Measurements from ENCODE around the gene SIGLEC5. TPM values are rescaled to one million over a fixed set of nuclear protein-coding genes. Genes with fewer than 3 reads are reported as not detected.

Gene SIGLEC5
- total and polyA plus RNA-seq, 2 of the 13 experiments (the other 11 are each of a cell fraction or from before 2014, with no cell fraction given): not detected

- no peak for TF ChIP-seq ZBTB8A (CRISPR knock-in tag; IDR thresholded peaks at IDR 0.05; ENCODE audit: borderline replicate concordance, low read depth)
Observed at GRCh38 chr19:51567583-51567982, 62.6 kb downstream of the SIGLEC5 start (continued).

GRCh38 chr19:51566489-51567100, 63.6 kb downstream of the SIGLEC5 start:
- Histone ChIP-seq H4K20me1 (ENCODE audit: insufficient read depth, low read length) (no peaks in the 10 kb centered on the region), H3K27ac (ENCODE audit: extremely low read length, insufficient read depth, low read length) (no peak overlapping the region), H3K4me3 (replicated peaks in 1 of 3; ENCODE audit: insufficient read depth in 1 of 3, low read depth in 2 of 3, low read length in 3 of 3) (no peak overlapping the region), H3K79me2 (ENCODE audit: insufficient read depth, low read length) (no peaks in the 10 kb centered on the region), H3K4me2 (ENCODE audit: low read depth, low read length) (no peak overlapping the region), H3K36me3 (replicated peaks in 1 of 2; ENCODE audit: control insufficient read depth in 1 of 2, insufficient read depth in 2 of 2, low read length in 2 of 2) (no peaks in the 10 kb centered on the region), H2AFZ (ENCODE audit: low read length) (no peak overlapping the region), H3K4me1 (ENCODE audit: insufficient read depth, low read length) (peaks cover under 1% of the 10 kb centered on the region; the same call in 1 of the 2 replicates), H3K9me3 (ENCODE audit: low read length) (no peaks in the 10 kb centered on the region), H3K9ac (ENCODE audit: insufficient read depth, low read depth, low read length) (no peak overlapping the region), H3K27me3 (ENCODE audit: control insufficient read depth in 1 of 2, insufficient read depth in 2 of 2, low read length in 2 of 2) (peaks cover 1 to 4% of the 10 kb centered on the region in 2 experiments; a peak in 2 of 5 replicates)
- no TSS peak for BruUV-seq (replicated peaks)
- CTCF ChIA-PET (ENCODE audit: low intra/inter-chr PET ratio, low total read pairs): no interaction called here
- POLR2A ChIA-PET: no interaction called here
- in situ Hi-C loops (cut with HindIII; ENCODE audit: extremely low pct_ligation_motif_present, low pct_unique_long_range_greater_than_20kb): no loop called here
- FAIRE-seq (no peak), ATAC-seq (no peak), DNase-seq (ENCODE audit: low spot score) (no peak)
- intact Hi-C loops (cut with micrococcal nuclease; ENCODE audit: unreplicated experiment): no loop called here
- 1% methylated on average over 8 of the region's 8 CpGs for WGBS (ENCODE audit: low lambda C conversion rate)
- TF ChIP-seq ZNF205 (CRISPR knock-in tag; IDR thresholded peaks at IDR 0.05): no peak
- TF ChIP-seq HOXA3 (CRISPR knock-in tag; IDR thresholded peaks at IDR 0.05): no peak
- TF ChIP-seq TOPORS (CRISPR knock-in tag; IDR thresholded peaks at IDR 0.05): no peak
- TF ChIP-seq JUNB (CRISPR knock-in tag; IDR thresholded peaks at IDR 0.05; ENCODE audit: borderline replicate concordance): no peak
- no peak for TF ChIP-seq ARID4A (CRISPR knock-in tag; IDR thresholded peaks at IDR 0.05; ENCODE audit: borderline replicate concordance)
- TF ChIP-seq HOMEZ (CRISPR knock-in tag; IDR thresholded peaks at IDR 0.05; ENCODE audit: low read depth): no peak
- TF ChIP-seq ATM (IDR thresholded peaks at IDR 0.05; ENCODE audit: borderline replicate concordance): no peak
- TF ChIP-seq IKZF1 (IDR thresholded peaks at IDR 0.05): no peak
- TF ChIP-seq MAFK (conservative IDR thresholded peaks at IDR 0.05 in 1 of 2, IDR thresholded peaks at IDR 0.05 in 1 of 2; ENCODE audit: low read length in 2 of 2): no peak
- TF ChIP-seq ZHX1 (CRISPR knock-in tag; IDR thresholded peaks at IDR 0.05; ENCODE audit: low read depth): no peak
- no peak for TF ChIP-seq ARID3A (IDR thresholded peaks at IDR 0.05; ENCODE audit: low read depth, low read length)
- TF ChIP-seq BCL6 (CRISPR knock-in tag; IDR thresholded peaks at IDR 0.05): no peak
